HS-5 (cell line): ENCODE measurements around the gene GPR183.
A peak's percentile ranks its signal among the peaks of the same experiment; 100 is the strongest.

Experiments
- DNase-seq: peaks from one replicate; pipeline ENCODE4 v3.0.0-alpha.2; 2012; ENCODE audit warnings: low read depth

GPR183 gene

DNA sequence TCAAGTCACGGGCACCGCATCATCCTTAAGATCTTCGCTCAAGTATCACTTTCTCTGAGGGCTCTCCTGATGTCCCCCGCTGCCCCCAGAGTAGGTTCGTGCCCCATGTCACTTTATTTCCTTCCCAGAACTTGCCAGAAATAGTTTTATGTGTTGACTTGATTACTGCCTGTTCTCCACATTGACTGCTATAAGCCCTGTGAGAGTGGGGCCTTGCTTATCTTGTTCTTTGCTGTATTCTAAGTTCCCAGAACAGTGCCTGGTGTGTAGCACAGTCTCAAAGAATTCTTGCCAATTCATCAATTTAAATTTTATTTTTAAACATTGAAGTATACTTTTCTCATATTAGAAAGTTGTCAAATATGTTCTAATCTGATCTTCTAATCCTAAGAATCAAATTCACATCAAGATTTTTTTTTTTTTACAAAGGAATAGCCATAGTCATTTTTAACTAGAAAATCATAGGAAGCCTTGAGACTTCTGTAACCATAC, 32.1 kb upstream of the GPR183 start:
- DNase-seq, result no peak

DNA sequence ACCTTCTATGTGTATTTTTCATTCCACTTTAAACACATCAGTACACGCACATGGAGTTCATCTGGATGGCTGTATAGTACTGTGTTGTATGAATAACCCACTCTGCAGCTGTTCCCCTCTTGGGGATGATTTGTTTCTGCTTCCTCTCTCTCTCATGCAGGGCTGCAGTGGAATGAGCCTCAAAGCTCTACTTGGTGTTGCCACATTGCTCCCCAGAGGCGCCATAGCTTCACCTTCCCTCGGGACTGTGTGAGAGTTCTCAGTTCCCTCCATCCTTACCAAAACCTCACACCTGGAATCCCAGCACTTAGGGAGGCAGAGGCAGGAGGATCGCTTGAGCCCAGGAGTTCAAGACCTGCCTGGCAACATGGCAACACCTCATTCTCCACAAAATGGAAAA, 28.4 kb upstream of the GPR183 start:
- DNase-seq, result no peak

DNA sequence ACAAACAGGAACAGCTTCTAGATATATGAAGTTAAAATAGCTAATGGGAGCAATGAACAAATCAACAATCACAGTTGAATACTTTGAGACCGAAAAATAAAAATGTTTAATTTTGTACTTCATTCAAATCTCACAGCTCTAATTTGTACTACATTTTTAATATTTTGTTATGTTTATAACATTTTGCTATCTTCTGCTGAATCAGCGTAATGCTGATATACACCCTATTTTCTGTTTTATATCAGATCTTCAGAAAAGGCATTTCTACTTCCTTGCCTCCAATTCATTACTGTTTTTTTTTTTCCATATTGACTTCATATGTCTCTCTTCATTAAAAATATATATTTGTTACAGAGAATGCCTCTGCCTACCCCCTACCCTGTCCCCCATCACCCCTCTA, 27.9 kb upstream of the GPR183 start:
- DNase-seq, result no peak

DNA sequence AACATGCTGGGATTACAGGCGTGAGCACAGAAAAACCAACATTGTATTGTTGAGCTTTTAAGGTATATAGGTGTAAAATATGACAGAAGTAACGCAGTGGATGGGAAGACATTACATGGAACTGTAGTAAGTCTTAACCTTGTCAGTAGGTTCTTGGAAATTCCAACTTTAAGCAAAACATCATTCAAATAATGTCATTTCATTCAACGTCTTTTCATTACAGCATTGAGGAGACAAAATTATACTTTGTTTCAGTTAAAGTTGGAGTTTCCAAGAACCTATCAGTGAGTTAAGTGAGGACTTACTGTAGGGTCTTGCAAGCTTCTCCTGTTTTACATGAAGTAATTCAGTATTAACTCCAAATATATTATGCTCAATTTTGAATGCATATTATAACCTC, 27.0 kb upstream of the GPR183 start:
- DNase-seq, result no peak

DNA sequence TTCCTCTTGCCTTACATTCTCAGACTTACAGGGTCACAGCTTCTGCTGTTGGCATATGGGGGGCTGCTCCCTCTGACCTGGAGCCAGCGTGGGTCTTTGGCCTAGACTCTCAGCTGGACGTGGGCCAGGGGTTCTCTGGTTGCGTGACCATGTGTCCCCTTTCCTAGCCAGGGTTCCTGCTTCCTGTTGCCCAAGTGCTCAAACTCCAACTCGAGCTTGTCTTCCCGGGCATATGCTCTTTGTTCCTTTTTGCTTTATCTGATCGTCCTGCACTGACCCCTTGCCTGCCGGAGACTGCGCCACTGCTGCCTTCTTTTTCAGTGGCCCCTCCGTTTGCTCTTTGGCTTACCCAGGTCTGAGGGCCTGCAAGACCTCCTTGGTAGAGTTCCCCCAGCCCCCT, 25.3 kb upstream of the GPR183 start:
- no peak for DNase-seq

DNA sequence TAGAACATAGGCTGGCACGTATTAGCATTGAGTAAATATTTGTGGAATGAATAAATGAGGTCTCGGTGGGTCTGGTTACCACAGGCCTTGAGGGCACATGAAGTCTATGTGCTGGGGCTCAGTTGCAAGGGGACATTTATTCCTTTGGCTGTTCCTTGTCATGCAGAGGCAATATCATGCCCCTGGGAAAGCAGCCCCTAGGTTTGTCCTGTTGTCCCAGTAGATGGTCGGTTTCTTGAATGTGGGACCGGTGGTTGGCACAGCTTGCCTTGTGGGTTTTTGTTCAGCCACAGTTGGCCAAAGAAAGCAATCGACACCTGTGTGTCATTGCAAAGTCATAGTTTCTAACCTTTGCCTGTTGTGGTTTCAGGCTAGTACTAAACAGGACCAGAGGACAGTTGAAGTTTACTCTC, 24.7 kb upstream of the GPR183 start:
- no peak for DNase-seq

DNA sequence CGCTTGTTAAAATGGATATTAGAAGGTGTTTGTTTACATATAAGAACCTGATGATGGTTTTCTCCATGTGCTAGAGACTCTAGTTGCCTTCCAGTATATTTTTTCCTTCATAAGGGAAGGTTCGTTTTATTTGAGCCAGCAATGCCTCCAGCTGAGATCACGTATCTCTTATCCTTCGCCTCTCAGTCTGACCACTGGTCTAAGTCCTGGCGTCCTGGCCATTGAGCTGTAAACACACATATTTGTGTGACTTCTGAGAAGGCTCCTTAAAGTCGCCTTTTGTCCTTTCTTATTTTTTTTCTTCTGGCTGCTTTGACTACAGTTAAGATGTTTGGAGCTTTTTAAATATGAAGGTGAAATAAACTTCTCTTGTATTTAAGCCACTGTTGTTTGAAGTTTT, 23.7 kb upstream of the GPR183 start:
- no peak for DNase-seq

DNA sequence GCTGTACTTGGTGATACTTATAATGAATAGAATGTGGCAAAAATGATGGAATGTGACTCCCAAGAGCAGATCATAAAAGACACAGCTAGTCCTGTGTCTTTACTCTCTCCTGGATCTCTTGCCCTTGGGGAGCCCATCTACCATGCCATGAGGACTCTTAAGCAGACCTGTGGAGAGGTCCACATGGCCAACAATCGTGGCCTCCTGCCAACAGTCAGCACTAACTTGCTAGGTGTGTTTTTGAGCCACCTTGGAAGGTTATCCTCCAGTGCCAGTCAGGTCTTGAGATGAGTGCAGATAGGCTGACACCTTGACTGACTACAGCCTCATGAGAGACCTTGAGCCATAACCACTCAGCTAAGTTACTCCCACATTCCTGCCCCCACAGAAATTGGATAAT, 22.3 kb upstream of the GPR183 start:
- no peak for DNase-seq

DNA sequence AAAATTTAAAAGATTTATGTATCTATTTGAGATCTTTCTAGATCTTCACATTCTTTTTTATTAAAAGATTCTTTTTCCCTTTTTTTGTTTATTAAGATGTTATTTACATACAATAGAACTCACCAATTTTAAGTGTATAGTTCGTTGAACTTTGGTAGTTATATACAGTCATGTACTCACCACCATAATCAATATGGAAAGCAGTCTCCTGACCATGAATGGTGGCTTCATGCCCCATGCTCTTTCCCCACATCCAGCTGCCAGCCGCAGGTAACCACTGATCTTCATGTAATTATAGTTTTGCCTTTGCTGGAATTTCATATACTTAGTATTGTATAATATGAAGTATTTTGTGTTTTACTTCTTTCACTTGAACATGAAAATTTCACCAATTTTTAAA, 20.6 kb upstream of the GPR183 start:
- DNase-seq, result no peak

DNA sequence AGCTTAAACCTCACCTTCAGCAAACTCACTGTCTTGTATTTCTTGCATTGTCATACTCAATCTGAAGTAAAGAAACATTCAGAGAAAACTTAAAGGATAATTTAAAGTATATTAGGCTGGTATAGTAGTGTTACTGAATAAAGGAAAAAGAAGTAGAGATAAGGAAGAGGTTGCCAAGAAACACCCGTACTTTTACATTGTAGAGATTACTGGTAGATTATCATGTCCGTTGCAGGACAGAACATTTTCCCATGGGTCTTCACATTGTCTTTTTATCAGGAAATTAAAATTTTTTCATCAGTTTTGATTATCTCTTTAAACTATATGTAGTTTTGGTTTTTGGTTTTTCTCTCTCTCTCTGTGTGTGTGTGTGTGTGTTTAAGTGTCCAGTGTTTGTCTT, 19.9 kb upstream of the GPR183 start:
- DNase-seq, result no peak

DNA sequence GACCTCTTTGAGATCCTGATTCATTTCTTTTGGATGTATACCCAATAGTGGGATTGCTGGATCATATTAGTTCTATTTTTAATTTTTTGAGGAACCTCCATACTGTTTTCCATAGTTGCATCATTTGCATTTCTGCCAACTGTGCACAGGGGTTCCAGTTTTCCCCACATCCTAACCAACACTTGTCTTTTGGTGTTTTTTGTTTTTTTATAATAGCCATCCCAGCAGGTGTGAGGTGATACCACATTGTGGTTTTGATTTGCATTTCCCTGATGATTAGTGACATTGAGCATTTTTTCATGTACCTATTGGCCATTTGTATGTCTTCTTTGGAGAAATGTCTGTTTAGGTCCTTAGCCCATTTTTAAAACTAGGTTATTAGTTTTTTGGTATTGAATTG, 18.8 kb upstream of the GPR183 start:
- DNase-seq, result no peak

DNA sequence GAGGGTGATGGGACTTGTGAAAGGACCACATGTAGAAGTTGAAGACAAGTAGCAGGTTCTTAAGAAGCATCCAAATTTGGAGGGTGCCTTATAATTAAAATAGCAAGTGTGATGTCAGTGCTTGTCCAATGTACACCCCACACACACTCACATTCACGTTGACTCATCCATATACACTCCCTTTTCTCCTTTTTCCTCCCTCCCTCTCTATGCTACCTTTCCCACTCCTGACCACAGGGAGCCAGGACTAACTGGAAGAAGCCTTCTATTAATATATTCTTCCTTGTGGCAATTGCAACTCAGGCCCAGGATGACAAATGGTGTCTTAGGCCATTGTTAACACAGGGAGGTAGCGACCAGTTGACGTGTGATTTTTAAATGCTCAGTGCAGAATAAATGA, 16.3 kb upstream of the GPR183 start:
- no peak for DNase-seq

DNA sequence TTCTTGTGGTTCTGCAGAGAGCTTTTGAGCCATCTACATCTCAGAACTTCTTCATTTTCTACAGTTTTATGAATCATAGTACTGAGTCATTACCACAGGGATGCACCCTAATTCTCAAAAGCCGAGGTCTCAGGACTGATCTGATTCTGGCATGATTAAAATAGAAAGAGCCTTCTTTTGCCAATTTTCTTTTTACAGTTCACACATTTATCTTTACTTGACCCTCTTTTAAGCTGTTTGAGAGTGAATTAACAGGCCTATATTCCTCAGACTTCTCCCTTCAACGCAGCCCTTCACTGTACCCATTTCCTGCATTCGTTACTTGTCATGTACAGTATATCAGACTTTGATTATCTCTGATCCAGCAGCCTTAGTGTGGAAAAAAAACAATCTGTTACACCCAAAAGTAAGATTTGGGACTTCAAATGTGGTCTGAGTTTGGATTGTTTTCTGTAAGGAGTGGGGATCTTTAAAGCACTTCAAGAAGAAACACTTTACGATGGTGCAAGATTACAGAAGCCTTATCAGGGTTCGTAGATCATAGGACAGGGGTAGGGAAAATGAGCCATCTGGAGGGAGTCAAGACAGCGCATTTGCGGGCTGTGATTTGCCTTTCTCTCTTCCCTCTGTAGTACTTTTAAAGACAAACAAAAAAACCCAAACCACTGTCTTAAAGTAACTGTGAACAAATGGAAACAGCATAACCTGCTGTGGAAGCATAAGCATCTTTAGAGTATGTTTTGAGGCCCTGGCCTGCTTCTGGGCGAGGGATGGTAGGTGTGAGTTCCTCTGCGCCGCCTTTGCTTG, 15.3 kb upstream of the GPR183 start:
- peak; percentile 34 for DNase-seq

DNA sequence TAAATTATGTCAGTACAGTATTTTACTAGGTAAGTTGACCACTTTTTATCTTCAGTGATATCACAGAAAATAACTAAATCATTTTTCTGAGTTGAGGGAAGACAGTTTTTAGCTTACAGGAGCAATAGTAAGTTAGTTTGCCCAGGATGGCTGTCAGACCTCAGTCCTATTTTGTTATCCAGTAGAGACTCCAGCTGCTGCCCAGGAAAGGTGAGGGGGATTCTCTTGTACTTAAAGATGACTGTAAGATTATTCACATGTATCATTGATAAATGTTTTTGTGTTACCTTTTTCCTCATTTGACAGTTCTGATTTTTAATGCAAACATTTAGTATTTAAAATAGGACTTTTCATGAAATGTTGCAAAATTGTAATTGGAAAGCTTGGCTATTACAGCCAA, 14.5 kb upstream of the GPR183 start:
- no peak for DNase-seq

DNA sequence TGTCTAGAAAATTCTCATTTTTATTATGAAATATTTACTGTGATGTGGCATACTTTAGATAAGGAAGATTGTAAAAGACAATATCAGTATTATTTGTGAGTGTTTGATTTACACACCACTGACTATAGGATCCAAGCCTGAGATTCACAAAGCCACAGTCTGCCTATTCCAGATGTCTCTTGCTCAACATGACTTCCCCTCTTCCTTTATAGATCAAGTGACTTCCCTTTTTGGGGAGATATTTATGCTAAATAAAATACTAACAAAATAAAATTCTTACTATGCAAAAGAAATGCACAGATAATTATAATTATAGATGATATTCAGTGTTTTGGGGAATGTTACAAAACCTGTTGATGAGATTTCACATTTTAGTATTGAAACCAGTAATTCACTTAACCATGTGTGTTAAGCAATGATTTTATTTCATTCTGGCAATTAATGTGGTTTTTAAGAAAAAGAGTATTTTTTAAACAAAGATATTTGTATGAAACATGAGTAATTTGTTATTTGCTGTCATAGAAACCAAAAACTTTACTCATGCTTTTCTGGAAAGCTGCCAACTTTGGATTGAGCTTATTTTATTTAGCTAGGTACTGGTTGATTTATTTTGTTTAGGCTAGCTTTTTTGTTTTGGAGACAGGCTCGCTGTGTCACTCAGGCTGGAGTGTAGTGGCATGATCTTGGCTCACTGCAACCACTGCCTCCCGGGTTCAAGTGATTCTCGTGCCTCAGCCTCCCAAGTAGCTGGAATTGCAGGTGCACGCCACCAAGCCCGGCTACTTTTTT, 13.7 kb upstream of the GPR183 start:
- peak; percentile 45 for DNase-seq

DNA sequence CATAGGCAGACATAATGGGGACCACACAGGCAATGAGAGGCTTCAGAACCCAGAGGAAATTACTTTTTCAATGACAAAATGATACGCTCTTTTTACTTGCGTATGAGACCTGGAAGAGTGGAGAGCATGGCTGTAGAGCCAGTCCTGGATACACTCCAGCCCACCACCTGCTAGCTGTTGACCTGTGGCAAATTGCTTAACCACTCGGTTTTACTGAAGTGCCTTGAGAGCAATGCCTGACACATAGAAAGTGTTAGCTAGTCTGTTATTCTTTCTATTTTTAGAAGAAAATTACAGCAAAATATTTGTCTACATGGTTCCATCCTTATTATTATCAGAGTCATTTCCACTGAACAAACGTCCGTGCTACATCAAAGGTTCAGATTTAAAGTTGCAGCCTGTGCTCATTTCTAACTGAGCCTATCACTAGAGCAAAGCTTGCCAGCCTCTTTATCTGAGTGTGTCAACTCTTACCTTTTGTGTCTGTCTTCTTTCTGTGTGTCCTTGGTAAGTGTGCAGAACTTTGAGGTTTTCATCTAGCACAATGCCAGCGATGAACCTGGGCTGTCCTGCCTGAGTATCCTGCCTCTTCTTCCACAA, 9.6 kb upstream of the GPR183 start:
- DNase-seq, result no peak

DNA sequence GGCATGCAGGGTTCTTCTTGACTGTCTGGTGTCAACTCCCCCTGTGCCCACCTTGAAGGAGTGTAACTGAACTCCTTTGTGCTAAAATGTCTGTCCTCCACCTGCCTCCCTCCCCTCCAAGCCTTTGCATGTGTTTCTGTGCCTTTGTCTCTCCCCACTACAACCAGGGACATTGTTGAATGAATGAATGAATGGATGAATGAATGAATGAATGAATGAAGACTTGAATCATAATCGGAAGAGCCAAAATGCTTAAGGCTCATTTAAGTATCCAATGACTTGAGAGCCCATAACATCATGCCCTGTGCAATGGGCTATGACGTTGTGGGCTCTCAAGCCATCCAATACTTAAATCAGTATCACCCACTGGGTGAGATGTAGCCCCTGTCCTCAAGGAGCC, 9.0 kb upstream of the GPR183 start:
- no peak for DNase-seq

DNA sequence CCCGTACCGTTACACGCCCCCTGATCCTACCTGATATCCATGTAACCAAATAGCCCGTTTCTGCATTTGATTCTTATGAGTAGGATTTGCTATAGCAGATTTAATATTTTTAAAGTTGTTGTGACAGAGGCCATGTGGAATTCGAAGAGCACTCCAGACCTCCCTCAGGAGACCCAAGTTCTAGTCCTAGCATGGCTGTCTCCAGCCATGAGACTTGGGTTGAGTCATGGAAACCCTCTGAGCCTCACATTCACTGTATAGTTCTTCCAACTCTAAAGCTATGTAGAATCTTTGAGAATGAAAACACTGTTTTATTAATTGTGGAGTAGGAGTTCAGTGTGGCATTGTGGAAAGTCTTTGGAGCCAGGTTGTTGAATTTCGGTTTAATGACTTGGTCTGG, 8.0 kb upstream of the GPR183 start:
- DNase-seq, result no peak

DNA sequence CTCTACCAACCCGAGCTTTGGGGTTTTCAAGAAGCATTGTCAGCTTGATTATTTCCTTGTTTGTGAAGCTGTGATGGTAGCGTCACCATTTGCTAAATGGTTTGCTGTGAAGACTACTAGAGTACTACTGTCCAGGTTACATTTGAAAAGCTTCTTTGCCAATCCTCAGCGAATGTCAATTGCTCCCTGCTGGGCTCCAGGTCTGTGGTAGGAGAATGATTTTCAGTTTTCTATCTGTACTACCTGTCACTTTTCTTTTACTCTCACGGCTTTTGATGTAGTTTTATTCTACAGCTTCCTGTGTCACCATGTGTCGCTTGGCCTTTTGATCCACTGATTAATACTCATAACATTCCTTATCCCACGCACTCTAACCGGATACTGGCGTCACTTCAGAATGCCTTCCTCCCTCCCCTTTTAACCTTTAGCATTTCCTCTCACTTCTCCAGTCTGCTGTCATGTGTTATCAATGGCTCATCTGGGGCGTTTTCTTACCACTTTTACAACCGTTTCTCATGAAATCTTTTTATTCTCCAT, 7.5 kb upstream of the GPR183 start:
- DNase-seq, result no peak

DNA sequence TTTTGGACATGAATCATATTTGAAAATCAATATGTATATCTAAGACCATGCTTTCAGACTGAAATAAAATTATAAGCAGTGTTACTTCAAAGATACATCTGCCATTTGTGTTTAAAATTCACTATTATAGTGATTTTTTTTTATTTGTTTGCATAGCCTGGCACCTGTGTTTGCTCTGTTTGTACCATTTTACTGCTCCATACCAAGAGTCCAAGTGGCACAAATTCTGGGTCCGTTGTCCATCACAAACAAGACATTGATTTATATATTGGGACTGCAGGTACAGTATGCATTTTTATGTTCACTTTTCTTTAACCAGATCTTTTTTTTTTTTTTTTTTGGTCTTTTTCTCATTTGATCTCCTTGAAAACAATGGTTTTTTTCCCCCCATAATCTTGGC, 6.7 kb upstream of the GPR183 start:
- no peak for DNase-seq

DNA sequence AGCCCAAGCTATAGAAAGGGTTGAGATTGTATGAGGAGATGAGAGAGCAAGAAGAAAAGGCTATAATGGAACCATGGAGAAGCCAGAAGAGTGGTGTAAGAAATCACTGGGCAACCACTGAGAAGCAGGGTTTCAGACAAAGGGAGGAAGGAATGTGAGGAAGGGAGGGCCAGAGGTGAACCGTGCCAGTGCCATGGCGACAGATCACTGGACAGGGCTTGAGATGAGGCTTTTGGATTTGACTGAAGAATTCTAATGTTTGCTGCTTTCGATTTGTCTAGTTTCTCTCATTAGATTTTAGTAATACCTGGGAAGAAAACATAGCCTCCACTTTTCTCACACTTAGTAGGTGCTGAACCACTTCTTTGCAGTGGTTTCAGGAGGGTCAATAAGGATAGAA, 6.3 kb upstream of the GPR183 start:
- DNase-seq, result no peak

DNA sequence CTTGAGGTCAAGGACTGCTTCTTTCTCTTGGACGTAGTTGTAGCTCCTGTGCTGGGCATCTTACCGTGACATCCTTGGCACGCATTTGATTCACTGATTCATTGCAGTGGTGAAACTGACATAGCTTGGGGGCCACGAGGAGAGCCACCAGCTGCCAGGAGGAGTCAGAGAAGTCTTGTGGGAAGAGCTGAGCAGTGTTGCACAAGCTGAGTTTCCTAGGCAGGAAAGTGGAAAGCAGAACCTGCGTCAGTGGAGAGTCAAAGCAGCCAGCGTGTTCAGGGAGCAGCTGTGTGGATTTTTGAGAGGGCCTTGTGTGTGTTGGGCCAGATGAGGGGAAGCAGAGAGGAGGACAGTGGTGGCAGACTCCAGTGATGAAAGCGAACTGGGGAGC, 5.3 kb upstream of the GPR183 start:
- DNase-seq, result peak; percentile 62
